Measurements from ENCODE around the gene EML6.

DNA sequence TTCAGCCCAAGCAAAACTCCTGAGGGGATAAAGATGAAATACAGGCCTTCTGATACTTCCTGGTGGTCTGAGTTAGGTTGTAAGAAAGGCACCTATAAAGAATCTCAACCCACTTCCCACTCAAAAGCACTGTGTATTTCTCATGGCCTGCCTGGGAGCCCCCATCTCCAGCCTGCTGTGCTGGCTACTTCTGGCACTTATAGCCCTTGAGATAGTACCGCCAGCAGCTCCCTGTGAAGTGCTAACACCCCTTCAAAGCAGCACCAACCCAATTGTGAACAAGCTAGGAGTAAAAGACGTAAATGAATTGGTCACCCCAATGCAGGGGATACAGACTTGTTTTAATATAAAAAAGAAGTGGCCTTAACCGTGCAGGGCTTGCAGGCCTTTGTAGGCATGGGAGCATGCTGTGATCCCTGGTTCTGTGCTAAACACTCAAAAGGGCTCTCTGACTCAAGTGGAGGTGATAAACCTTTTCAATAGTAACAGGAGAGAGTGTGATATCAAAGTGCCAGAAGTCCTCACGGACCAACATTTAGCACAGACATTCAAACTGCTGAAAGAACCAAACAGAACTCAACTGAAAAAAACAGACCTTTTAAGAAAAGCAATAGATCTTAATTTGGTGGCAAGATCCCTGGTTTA, 246.0 kb downstream of the EML6 start:
- TF ChIP-seq, protein P1, sequence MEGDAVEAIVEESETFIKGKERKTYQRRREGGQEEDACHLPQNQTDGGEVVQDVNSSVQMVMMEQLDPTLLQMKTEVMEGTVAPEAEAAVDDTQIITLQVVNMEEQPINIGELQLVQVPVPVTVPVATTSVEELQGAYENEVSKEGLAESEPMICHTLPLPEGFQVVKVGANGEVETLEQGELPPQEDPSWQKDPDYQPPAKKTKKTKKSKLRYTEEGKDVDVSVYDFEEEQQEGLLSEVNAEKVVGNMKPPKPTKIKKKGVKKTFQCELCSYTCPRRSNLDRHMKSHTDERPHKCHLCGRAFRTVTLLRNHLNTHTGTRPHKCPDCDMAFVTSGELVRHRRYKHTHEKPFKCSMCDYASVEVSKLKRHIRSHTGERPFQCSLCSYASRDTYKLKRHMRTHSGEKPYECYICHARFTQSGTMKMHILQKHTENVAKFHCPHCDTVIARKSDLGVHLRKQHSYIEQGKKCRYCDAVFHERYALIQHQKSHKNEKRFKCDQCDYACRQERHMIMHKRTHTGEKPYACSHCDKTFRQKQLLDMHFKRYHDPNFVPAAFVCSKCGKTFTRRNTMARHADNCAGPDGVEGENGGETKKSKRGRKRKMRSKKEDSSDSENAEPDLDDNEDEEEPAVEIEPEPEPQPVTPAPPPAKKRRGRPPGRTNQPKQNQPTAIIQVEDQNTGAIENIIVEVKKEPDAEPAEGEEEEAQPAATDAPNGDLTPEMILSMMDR (IDR thresholded peaks at IDR 0.05 in 2 of 3, conservative IDR thresholded peaks at IDR 0.05 in 1 of 3; ENCODE audit: borderline replicate concordance in 1 of 3, insufficient read depth in 1 of 3, low read depth in 2 of 3, low read length in 2 of 3) = no peak
- TF ChIP-seq, protein P2, sequence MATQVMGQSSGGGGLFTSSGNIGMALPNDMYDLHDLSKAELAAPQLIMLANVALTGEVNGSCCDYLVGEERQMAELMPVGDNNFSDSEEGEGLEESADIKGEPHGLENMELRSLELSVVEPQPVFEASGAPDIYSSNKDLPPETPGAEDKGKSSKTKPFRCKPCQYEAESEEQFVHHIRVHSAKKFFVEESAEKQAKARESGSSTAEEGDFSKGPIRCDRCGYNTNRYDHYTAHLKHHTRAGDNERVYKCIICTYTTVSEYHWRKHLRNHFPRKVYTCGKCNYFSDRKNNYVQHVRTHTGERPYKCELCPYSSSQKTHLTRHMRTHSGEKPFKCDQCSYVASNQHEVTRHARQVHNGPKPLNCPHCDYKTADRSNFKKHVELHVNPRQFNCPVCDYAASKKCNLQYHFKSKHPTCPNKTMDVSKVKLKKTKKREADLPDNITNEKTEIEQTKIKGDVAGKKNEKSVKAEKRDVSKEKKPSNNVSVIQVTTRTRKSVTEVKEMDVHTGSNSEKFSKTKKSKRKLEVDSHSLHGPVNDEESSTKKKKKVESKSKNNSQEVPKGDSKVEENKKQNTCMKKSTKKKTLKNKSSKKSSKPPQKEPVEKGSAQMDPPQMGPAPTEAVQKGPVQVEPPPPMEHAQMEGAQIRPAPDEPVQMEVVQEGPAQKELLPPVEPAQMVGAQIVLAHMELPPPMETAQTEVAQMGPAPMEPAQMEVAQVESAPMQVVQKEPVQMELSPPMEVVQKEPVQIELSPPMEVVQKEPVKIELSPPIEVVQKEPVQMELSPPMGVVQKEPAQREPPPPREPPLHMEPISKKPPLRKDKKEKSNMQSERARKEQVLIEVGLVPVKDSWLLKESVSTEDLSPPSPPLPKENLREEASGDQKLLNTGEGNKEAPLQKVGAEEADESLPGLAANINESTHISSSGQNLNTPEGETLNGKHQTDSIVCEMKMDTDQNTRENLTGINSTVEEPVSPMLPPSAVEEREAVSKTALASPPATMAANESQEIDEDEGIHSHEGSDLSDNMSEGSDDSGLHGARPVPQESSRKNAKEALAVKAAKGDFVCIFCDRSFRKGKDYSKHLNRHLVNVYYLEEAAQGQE (IDR thresholded peaks at IDR 0.05; ENCODE audit: low read depth) = no peak

Data from HCT116 (cell line).